K562 (cell line): ENCODE results near the gene SACM1L. TPM values are rescaled to one million over a fixed set of nuclear protein-coding genes. Genes with fewer than 3 reads are reported as not detected.

ENCODE experiments used
- ARHGAP35 ChIP-seq: fragments of 450-650 bp; IDR thresholded peaks from 2 replicates; pipeline ENCODE4 v1.6.1; 2018; ENCODE audit not compliant: partially characterized antibody
- CBX3 ChIP-seq, 2 experiments: IDR thresholded peaks; 1 replicate in 1 of 2; 2 replicates in 1 of 2; pipeline ENCODE4 v1.6.1; 2012; ENCODE audit warnings: inconsistent platforms in 2 of 2, low read length in 2 of 2, borderline replicate concordance in 1 of 2, control low read depth in 1 of 2
- E2F4 ChIP-seq: sonication (generic); formaldehyde crosslinking; IDR thresholded peaks from 2 replicates; pipeline ENCODE4 v1.8.0; 2022; ENCODE audit warnings: mild to moderate bottlenecking, low read depth, missing genetic modification reagents
- ETV1 ChIP-seq: fragments of 450-650 bp; conservative IDR thresholded peaks from 2 replicates; pipeline ENCODE4 v1.6.1; 2016; ENCODE audit warnings: missing genetic modification characterization, control low read depth, low read depth, missing compliant biosample characterization
- GATAD2A ChIP-seq: fragments of 450-650 bp; IDR thresholded peaks from 2 replicates; pipeline ENCODE4 v1.6.1; 2017
- HDAC1 ChIP-seq, 2 experiments: fragments of 450-650 bp; IDR thresholded peaks; 2 replicates each; pipeline ENCODE4 v1.6.1; 2016 to 2017; ENCODE audit warnings: inconsistent platforms in 1 of 2, mild to moderate bottlenecking in 1 of 2, moderate library complexity in 1 of 2
- HDGF ChIP-seq: fragments of 450-650 bp; IDR thresholded peaks from 2 replicates; pipeline ENCODE4 v1.6.1; 2016
- LARP7 ChIP-seq: fragments of 450-650 bp; IDR thresholded peaks from 2 replicates; pipeline ENCODE4 v1.6.1; 2016
- MIER1 ChIP-seq: fragments of 450-650 bp; IDR thresholded peaks from 2 replicates; pipeline ENCODE4 v1.6.1; 2016; ENCODE audit warnings: antibody characterized with exemption, mild to moderate bottlenecking, low read depth
- MYNN ChIP-seq, 2 experiments: sonication (generic); formaldehyde crosslinking in 1 of 2; IDR thresholded peaks; 2 replicates each; pipeline versions ENCODE4 v1.5.0 to v1.6.1; 2016 to 2020; ENCODE audit warnings: antibody characterized with exemption in 1 of 2, missing genetic modification reagents in 1 of 2
- NFE2 ChIP-seq: IDR thresholded peaks from 2 replicates; pipeline ENCODE4 v1.6.1; 2014; ENCODE audit warnings: antibody characterized with exemption, low read depth
- NR2C1 ChIP-seq, 2 experiments: fragments of 450-650 bp; IDR thresholded peaks; 2 replicates each; pipeline ENCODE4 v1.6.1; 2017; ENCODE audit warnings: mild to moderate bottlenecking in 2 of 2, antibody characterized with exemption in 1 of 2, inconsistent platforms in 1 of 2, missing compliant biosample characterization in 1 of 2, missing genetic modification characterization in 1 of 2
- OTX1 ChIP-seq: fragments of 450-650 bp; formaldehyde crosslinking; IDR thresholded peaks from 2 replicates; pipeline ENCODE4 v1.4.0; 2022; ENCODE audit warnings: mild to moderate bottlenecking
- PHB2 ChIP-seq: fragments of 450-650 bp; IDR thresholded peaks from 2 replicates; pipeline ENCODE4 v1.6.1; 2017; ENCODE audit warnings: low read depth
- SREBF2 ChIP-seq: sonication (generic); formaldehyde crosslinking; IDR thresholded peaks from 2 replicates; pipeline ENCODE4 v1.4.0; 2020; ENCODE audit warnings: mild to moderate bottlenecking, missing genetic modification reagents
- TBL1XR1 ChIP-seq, 2 experiments: IDR thresholded peaks; 2 replicates each; pipeline ENCODE4 v1.6.1; 2012; ENCODE audit warnings: improper control_type of control experiment in 2 of 2, low read length in 2 of 2, mild to moderate bottlenecking in 1 of 2
- TCF3 ChIP-seq: sonication (generic); formaldehyde crosslinking; IDR thresholded peaks from 2 replicates; pipeline ENCODE4 v1.4.0; 2020; ENCODE audit warnings: mild to moderate bottlenecking, missing genetic modification reagents
- ZNF316 ChIP-seq: fragments of 450-650 bp; IDR thresholded peaks from 2 replicates; pipeline ENCODE4 v1.6.1; 2016
- ZNF318 ChIP-seq, 2 experiments: fragments of 450-650 bp; IDR thresholded peaks; 2 replicates each; pipeline ENCODE4 v1.6.1; 2016; ENCODE audit warnings: mild to moderate bottlenecking in 2 of 2, borderline replicate concordance in 1 of 2, low read depth in 1 of 2, moderate library complexity in 1 of 2
- polyA plus RNA-seq, 8 experiments: library from polyadenylated mRNA; depleted of rRNA in 4 of 8; stranded (reverse) in 5 of 8; unstranded in 3 of 8; fragments of >200 nt; fragmentation: Nextera tagmentation in 2 of 8; fragmentation: Illumina TruSeq in 1 of 8; extraction: Ambion mirVana in 2 of 8; extraction: Trizol in 1 of 8; gene quantifications; 2 replicates each; pipeline versions ENCODE4 v1.2.1 to v1.2.3, GENCODE V29; 2011 to 2014; ENCODE audit warnings: inconsistent platforms in 1 of 8, missing spikeins in 1 of 8
- total RNA-seq, 7 experiments: library from RNA; depleted of rRNA in 6 of 7; stranded (reverse); fragments of >200 nt in 6 of 7; fragmentation: Illumina TruSeq in 2 of 7; extraction: Trizol in 2 of 7; gene quantifications; 2 replicates each; pipeline versions ENCODE4 v1.2.1 to v1.2.3, GENCODE V29; 2011 to 2021; ENCODE audit warnings: low replicate concordance in 1 of 7

The SACM1L gene
- total and polyA plus RNA-seq, 9 of the 15 experiments (the other 6 are each of a cell fraction or from before 2014, with no cell fraction given) = 25.7 to 67.2 (median 40.3) TPM

GRCh38 chr3:45640091-45640507, 49.1 kb upstream of the SACM1L start (continued):
- TF ChIP-seq ZNF318 (IDR thresholded peaks at IDR 0.05; ENCODE audit: borderline replicate concordance in 1 of 2, low read depth in 1 of 2) (peak in 1 of 2 experiments; percentile 28; a peak in 1 of 4 replicates), SREBF2 (no peak), MYNN (IDR thresholded peaks at IDR 0.05) (no peak), MYNN (CRISPR knock-in tag; IDR thresholded peaks at IDR 0.05) (no peak), GATAD2A (peak; percentile 51; the same call in 1 of the 2 replicates), HDAC1 (IDR thresholded peaks at IDR 0.05) (peak in 1 of 2 experiments; percentile 87; a peak in 2 of 4 replicates), E2F4 (no peak), NR2C1 (IDR thresholded peaks at IDR 0.05) (0 out of 2 replicates have a peak, but pooled peaks have one; percentile 28), NR2C1 (tag; IDR thresholded peaks at IDR 0.05) (no peak; the same call in 1 of the 2 replicates), OTX1 (peak; percentile 73; the same call in 1 of the 2 replicates), ETV1 (tag) (peak; percentile 75; the same call in 1 of the 2 replicates), LARP7 (peak; percentile 90; the same call in 1 of the 2 replicates), TBL1XR1 (IDR thresholded peaks at IDR 0.05; ENCODE audit: low read length in 2 of 2) (0 out of 4 replicates have a peak, but pooled peaks of 1 of the 2 experiments have one; percentile 9), TCF3 (CRISPR knock-in tag) (peak; percentile 57), CBX3 (IDR thresholded peaks at IDR 0.05; ENCODE audit: borderline replicate concordance in 1 of 2, low read length in 2 of 2) (peak in 1 of 2 experiments; percentile 74; a peak in 1 of 3 replicates), ARHGAP35 (peak; percentile 53), NFE2 (peak; percentile 84), MIER1 (peak; percentile 76; the same call in 1 of the 2 replicates), PHB2 (0 out of 2 replicates have a peak, but pooled peaks have one; percentile 15), ZNF316 (peak; percentile 88), HDGF (peak; percentile 98)
